Measurements from ENCODE around the gene DPP6. TPM values are rescaled to one million over a fixed set of nuclear protein-coding genes. Genes with fewer than 3 reads are reported as not detected.
A peak's percentile ranks its signal among the peaks of the same experiment; 100 is the strongest.

The DPP6 gene
- total and polyA plus RNA-seq, 2 experiments from 2014 or later, result not detected

DNA sequence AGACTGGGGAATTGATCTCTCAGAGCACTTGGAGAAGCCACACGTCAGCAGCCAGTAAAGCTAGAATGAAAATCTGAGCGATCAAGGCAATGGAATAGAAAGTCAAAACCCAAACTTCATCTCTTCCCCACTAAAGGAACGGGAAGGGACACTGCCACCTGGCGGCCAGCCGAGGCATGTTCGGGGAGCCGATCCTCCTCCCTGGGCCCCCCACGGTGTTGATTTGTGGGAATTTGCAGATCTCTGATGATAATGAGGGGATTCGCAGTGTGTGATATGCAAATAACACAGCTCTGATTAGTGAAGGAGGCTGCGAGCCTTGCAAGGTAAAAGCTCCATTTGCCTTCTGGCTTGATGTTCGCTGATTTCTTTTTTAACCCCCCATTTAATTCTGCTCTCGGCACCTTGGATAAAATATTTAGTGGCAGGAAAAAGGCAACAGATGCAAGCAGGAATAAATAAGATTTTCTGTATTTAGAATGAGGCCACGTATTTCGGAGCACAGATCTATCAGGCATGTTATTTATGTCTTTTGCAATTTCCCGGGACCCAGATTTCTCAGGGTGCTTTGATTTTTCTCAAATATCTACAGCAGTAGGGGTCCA, 692.2 kb downstream of the DPP6 start:
- Histone ChIP-seq H2AFZ (no peak overlapping the region), H3F3A (replicated peaks; ENCODE audit: low read depth) (no peaks in the 10 kb centered on the region), H3K36me3 (ENCODE audit: insufficient read depth) (peaks cover 4% of the 10 kb centered on the region; the same call in 1 of the 2 replicates), H3K9me2 (ENCODE audit: insufficient read depth) (no peaks in the 10 kb centered on the region), H3K4me1 (ENCODE audit: insufficient read depth) (no peaks in the 10 kb centered on the region), H3K4me2 (no peak overlapping the region), H3K27ac (ENCODE audit: low read depth) (no peak overlapping the region), H4K20me1 (replicated peaks; ENCODE audit: insufficient read depth) (no peaks in the 10 kb centered on the region), H3K27me3 (ENCODE audit: insufficient read depth) (no peaks in the 10 kb centered on the region), H3K79me2 (replicated peaks; ENCODE audit: insufficient read depth) (no peaks in the 10 kb centered on the region), H3K4me3 (no peak overlapping the region)
- H3K4me3 Mint-ChIP-seq, result no peak overlapping the region
- DNase-seq (ENCODE audit: low spot score) (peak; percentile 44), ATAC-seq (peak; percentile 81)
- TF ChIP-seq, protein P1, sequence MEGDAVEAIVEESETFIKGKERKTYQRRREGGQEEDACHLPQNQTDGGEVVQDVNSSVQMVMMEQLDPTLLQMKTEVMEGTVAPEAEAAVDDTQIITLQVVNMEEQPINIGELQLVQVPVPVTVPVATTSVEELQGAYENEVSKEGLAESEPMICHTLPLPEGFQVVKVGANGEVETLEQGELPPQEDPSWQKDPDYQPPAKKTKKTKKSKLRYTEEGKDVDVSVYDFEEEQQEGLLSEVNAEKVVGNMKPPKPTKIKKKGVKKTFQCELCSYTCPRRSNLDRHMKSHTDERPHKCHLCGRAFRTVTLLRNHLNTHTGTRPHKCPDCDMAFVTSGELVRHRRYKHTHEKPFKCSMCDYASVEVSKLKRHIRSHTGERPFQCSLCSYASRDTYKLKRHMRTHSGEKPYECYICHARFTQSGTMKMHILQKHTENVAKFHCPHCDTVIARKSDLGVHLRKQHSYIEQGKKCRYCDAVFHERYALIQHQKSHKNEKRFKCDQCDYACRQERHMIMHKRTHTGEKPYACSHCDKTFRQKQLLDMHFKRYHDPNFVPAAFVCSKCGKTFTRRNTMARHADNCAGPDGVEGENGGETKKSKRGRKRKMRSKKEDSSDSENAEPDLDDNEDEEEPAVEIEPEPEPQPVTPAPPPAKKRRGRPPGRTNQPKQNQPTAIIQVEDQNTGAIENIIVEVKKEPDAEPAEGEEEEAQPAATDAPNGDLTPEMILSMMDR (conservative IDR thresholded peaks at IDR 0.05; ENCODE audit: low read depth in 2 of 2), result peak; percentile 56 to 66
- TF ChIP-seq STAT1 (IDR thresholded peaks at IDR 0.05; ENCODE audit: unreplicated experiment), result no peak
- H3K36me3 Mint-ChIP-seq (ENCODE audit: low read depth), result no peaks in the 10 kb centered on the region
- peaks cover 25% of the 10 kb centered on the region for H3K4me1 Mint-ChIP-seq
- H3K9me3 Mint-ChIP-seq, result no peaks in the 10 kb centered on the region; the same call in 2 of the 3 replicates
- H3K27ac Mint-ChIP-seq, result 0 out of 2 replicates have a peak overlapping the region, but pooled peaks have one; percentile 18
- peaks cover 6% of the 10 kb centered on the region for H3K27me3 Mint-ChIP-seq (ENCODE audit: insufficient read depth, low read depth, poor library complexity)

DNA sequence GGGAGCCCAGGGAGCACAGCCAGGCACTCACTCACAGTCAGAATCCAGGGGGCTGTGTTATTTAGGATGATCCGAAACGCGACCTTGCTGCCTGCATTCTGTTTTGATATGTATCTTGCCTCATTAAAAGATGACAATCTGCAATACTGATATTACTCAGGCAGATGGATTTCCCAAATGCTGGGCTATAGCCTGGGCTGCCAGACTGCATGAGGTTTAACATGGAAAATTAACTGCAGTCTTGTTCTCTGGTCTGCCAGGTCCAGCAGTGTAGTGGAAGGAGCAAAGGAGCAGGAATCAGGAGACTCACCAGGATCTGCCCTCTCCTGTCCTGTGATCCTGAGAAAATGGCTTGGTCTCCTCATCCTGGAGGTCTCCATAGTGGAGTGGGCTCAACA, 692.7 kb downstream of the DPP6 start:
- no peak for TF ChIP-seq STAT1 (IDR thresholded peaks at IDR 0.05; ENCODE audit: unreplicated experiment)
- TF ChIP-seq JUNB (IDR thresholded peaks at IDR 0.05; ENCODE audit: unreplicated experiment), result no peak
- TF ChIP-seq NANOG (IDR thresholded peaks at IDR 0.05; ENCODE audit: borderline replicate concordance), result no peak
- no peak for TF ChIP-seq CREB1 (CRISPR knock-in tag; IDR thresholded peaks at IDR 0.05; ENCODE audit: low read depth)
- TF ChIP-seq EZH2phosphoT487 (IDR thresholded peaks at IDR 0.05; ENCODE audit: unreplicated experiment), result no peak
- TF ChIP-seq, protein P2, sequence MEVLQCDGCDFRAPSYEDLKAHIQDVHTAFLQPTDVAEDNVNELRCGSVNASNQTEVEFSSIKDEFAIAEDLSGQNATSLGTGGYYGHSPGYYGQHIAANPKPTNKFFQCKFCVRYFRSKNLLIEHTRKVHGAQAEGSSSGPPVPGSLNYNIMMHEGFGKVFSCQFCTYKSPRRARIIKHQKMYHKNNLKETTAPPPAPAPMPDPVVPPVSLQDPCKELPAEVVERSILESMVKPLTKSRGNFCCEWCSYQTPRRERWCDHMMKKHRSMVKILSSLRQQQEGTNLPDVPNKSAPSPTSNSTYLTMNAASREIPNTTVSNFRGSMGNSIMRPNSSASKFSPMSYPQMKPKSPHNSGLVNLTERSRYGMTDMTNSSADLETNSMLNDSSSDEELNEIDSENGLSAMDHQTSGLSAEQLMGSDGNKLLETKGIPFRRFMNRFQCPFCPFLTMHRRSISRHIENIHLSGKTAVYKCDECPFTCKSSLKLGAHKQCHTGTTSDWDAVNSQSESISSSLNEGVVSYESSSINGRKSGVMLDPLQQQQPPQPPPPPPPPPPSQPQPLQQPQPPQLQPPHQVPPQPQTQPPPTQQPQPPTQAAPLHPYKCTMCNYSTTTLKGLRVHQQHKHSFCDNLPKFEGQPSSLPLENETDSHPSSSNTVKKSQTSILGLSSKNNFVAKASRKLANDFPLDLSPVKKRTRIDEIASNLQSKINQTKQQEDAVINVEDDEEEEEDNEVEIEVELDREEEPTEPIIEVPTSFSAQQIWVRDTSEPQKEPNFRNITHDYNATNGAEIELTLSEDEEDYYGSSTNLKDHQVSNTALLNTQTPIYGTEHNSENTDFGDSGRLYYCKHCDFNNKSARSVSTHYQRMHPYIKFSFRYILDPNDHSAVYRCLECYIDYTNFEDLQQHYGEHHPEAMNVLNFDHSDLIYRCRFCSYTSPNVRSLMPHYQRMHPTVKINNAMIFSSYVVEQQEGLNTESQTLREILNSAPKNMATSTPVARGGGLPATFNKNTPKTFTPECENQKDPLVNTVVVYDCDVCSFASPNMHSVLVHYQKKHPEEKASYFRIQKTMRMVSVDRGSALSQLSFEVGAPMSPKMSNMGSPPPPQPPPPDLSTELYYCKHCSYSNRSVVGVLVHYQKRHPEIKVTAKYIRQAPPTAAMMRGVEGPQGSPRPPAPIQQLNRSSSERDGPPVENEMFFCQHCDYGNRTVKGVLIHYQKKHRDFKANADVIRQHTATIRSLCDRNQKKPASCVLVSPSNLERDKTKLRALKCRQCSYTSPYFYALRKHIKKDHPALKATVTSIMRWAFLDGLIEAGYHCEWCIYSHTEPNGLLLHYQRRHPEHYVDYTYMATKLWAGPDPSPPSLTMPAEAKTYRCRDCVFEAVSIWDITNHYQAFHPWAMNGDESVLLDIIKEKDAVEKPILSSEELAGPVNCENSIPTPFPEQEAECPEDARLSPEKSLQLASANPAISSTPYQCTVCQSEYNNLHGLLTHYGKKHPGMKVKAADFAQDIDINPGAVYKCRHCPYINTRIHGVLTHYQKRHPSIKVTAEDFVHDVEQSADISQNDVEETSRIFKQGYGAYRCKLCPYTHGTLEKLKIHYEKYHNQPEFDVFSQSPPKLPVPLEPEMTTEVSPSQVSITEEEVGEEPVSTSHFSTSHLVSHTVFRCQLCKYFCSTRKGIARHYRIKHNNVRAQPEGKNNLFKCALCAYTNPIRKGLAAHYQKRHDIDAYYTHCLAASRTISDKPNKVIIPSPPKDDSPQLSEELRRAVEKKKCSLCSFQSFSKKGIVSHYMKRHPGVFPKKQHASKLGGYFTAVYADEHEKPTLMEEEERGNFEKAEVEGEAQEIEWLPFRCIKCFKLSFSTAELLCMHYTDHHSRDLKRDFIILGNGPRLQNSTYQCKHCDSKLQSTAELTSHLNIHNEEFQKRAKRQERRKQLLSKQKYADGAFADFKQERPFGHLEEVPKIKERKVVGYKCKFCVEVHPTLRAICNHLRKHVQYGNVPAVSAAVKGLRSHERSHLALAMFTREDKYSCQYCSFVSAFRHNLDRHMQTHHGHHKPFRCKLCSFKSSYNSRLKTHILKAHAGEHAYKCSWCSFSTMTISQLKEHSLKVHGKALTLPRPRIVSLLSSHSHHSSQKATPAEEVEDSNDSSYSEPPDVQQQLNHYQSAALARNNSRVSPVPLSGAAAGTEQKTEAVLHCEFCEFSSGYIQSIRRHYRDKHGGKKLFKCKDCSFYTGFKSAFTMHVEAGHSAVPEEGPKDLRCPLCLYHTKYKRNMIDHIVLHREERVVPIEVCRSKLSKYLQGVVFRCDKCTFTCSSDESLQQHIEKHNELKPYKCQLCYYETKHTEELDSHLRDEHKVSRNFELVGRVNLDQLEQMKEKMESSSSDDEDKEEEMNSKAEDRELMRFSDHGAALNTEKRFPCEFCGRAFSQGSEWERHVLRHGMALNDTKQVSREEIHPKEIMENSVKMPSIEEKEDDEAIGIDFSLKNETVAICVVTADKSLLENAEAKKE (CRISPR knock-in tag; IDR thresholded peaks at IDR 0.05), result no peak
- TF ChIP-seq, protein P3, sequence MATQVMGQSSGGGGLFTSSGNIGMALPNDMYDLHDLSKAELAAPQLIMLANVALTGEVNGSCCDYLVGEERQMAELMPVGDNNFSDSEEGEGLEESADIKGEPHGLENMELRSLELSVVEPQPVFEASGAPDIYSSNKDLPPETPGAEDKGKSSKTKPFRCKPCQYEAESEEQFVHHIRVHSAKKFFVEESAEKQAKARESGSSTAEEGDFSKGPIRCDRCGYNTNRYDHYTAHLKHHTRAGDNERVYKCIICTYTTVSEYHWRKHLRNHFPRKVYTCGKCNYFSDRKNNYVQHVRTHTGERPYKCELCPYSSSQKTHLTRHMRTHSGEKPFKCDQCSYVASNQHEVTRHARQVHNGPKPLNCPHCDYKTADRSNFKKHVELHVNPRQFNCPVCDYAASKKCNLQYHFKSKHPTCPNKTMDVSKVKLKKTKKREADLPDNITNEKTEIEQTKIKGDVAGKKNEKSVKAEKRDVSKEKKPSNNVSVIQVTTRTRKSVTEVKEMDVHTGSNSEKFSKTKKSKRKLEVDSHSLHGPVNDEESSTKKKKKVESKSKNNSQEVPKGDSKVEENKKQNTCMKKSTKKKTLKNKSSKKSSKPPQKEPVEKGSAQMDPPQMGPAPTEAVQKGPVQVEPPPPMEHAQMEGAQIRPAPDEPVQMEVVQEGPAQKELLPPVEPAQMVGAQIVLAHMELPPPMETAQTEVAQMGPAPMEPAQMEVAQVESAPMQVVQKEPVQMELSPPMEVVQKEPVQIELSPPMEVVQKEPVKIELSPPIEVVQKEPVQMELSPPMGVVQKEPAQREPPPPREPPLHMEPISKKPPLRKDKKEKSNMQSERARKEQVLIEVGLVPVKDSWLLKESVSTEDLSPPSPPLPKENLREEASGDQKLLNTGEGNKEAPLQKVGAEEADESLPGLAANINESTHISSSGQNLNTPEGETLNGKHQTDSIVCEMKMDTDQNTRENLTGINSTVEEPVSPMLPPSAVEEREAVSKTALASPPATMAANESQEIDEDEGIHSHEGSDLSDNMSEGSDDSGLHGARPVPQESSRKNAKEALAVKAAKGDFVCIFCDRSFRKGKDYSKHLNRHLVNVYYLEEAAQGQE (IDR thresholded peaks at IDR 0.05; ENCODE audit: unreplicated experiment), result no peak
- Histone ChIP-seq H3K27ac (ENCODE audit: low read depth) (no peak overlapping the region), H3K4me2 (no peak overlapping the region), H3K79me2 (replicated peaks; ENCODE audit: insufficient read depth) (no peaks in the 10 kb centered on the region), H3K4me1 (ENCODE audit: insufficient read depth) (no peaks in the 10 kb centered on the region), H3K9me2 (ENCODE audit: insufficient read depth) (no peaks in the 10 kb centered on the region), H3K36me3 (ENCODE audit: insufficient read depth) (no peaks in the 10 kb centered on the region), H3F3A (replicated peaks; ENCODE audit: low read depth) (no peaks in the 10 kb centered on the region), H4K20me1 (replicated peaks; ENCODE audit: insufficient read depth) (no peaks in the 10 kb centered on the region), H2AFZ (no peak overlapping the region), H3K4me3 (no peak overlapping the region), H3K27me3 (ENCODE audit: insufficient read depth) (no peaks in the 10 kb centered on the region)
- Mint-ChIP-seq H3K4me3 (no peak overlapping the region), H3K4me1 (peaks cover 25% of the 10 kb centered on the region), H3K36me3 (ENCODE audit: low read depth) (no peaks in the 10 kb centered on the region), H3K9me3 (no peaks in the 10 kb centered on the region; the same call in 2 of the 3 replicates), H3K27ac (no peak overlapping the region), H3K27me3 (ENCODE audit: insufficient read depth, low read depth, poor library complexity) (peaks cover 7% of the 10 kb centered on the region)
- DNase-seq (ENCODE audit: low spot score), result no peak
- no peak for ATAC-seq
